ENCODE data around the gene UBE3C.
"Not testable (repeated sequence)": the region's sequence is repeated elsewhere in the genome, so short reads cannot be mapped to it uniquely, and the experiment has no call there.

The UBE3C gene

GRCh38 chr7:157138424-157139110 is at the start of gene UBE3C:
Gene UBE3C (plus strand): TSS chr7:157138926. CDS start chr7:157139273, 347 bp downstream.
- peak; percentile 87 for DNase-seq (ENCODE audit: low read depth in 2 of 2)

DNA sequence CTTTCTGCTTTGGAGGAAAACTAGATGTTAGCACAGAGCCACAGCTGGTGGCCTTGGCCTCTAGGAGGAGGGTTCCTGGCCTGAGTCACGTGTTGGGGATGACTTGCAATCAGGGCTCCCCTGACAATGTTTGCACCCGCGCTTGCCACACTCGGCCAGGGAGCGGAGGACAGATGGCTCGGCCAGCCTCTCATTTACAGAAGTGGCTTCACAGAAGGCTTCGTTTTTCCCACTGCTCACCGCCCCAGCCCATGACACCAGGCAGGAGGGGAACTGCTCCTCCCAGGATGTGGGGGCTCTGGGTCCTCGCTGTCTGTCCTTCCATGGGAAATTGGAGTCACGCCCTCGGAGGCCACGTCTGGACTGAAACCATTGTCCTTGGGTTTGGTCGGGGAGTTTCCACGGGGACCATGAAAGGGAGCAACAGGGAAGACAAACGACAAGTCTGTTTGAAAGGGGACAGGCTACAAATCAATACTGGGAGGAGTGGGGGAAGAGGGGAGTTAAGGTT is 49.6 kb upstream of the UBE3C start:
- no peak for DNase-seq (ENCODE audit: low read depth in 2 of 2)

GRCh38 chr7:157090485-157091165 is 48.1 kb upstream of the UBE3C start:
- no peak for DNase-seq (ENCODE audit: low read depth in 2 of 2)

GRCh38 chr7:157096286-157097055 is 42.3 kb upstream of the UBE3C start:
- DNase-seq (ENCODE audit: low read depth in 2 of 2) = no peak

DNA sequence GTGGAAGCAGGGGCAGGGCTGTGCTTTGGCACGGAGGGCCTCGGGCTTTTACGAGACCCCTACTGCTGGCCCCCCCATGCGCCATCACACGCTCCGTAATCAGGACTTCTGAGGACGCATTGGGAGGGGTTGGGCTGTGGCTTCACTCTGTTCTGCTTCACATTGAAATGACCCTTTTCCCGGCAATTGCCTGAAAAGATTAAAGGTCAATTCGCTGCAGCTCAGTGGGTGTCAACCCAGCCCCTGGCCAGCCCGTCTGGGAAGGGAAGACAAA is 41.7 kb upstream of the UBE3C start:
- DNase-seq (ENCODE audit: low read depth in 2 of 2) = no peak

DNA sequence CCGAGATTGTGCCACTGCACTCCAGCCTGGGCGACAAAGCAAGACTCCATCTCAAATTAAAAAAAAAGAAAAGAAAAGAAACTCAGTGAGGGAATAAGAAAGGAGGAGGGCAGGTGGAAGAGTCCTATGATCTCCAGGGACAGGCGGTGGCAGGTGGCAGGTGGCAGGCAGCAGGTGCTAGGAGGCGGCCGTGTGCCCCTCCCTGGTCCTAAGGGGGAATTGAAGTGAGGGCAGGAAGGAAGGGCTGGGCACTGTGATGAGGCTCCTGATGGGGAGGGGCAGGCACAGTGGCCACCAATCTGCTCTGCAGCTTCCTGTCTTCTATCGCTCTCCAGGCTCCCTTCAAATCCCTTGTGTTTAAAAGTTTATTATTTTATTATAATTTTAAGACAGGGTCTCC is 41.2 kb upstream of the UBE3C start:
- no peak for DNase-seq (ENCODE audit: low read depth in 2 of 2)

DNA sequence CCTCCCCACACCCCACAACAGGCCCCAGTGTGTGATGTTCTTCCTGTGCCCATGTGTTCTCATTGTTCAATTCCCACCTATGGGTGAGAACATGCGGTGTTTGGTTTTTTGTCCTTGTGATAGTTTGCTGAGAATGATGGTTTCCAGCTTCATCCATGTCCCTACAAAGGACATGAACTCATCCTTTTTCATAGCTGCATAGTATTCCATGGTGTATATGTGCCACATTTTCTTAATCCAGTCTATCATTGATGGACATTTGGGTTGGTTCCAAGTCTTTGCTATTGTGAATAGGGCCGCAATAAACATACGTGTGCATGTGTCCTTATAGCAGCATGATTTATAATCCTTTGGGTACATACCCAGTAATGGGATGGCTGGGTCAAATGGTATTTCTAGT is 38.7 kb upstream of the UBE3C start:
- not testable (repeated sequence) for DNase-seq (ENCODE audit: low read depth in 2 of 2)

DNA sequence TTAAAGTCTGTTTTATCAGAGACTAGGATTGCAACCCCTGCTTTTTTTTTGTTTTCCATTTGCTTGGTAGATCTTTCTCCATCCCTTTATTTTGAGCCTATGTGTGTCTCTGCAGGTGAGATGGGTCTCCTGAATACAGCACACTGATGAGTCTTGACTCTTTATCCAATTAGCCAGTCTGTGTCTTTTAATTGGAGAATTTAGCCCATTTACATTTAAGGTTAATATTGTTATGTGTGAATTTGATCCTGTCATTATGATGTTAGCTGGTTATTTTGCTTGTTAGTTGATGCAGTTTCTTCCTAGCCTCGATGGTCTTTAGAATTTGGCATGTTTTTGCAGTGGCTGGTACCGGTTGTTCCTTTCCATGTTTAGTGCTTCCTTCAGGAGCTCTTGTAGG is 35.1 kb upstream of the UBE3C start:
- DNase-seq (ENCODE audit: low read depth in 2 of 2) = not testable (repeated sequence)

DNA sequence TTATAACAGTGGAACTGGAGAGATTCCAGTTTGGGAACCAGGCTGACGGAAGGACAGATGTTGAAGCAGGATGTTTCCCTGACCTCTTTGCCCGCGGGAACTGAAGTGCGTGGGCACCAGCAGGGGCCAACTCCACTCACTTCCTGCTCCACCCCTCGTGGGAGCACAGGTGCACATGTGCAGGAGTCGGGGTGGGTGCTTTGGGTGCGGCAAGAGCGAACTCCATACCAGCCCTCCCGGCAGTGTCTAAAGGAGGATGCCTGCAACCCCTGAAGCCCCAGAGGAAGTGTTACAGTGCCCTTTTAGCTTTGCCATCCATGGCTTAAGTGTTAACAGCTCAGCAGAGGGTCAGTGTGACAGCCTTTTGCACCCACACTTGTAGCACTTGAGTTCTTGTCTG is 27.4 kb upstream of the UBE3C start:
- DNase-seq (ENCODE audit: low read depth in 2 of 2) = no peak

DNA sequence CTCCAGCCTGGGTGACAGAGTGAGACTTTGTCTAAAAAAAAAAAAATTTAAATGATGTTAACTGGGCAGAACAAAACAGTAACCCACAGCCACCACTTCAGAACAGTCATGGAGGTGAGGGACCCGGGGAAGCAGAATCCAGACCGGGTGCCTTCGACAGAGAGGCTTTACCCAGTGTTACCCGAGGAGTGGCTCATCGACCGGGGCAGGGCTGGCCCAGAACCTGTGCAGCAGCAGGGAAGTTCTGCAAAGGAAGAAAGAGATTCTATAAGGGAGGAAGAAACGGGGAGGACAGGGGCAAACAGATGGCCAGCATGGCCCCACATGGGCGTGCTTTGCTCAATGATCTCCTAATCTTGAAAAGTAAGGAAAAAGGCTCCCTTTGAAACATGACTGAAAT is 26.0 kb upstream of the UBE3C start:
- no peak for DNase-seq (ENCODE audit: low read depth in 2 of 2)

- no peak for DNase-seq (ENCODE audit: low read depth in 2 of 2)
Observed at GRCh38 chr7:157113607-157114006, 25.1 kb upstream of the UBE3C start.

DNA sequence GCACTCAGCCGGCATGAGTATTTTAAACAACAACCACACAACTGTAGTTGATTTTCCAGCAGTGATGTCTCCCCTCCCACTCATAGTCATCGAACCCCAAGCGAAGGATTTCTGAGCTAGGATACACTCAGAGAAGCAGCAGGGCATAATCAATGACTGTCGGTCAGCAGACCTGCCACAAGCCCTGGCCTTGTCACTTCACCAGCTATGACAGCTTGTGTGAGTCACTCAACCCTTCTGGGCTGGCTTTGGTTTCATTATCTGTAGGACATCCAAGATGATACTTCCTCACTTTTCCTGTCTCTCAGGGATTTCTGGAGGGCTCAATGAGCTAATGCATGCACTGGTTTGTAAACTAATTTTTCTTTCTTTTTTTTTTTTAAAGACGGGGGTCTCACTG is 22.0 kb upstream of the UBE3C start:
- no peak for DNase-seq (ENCODE audit: low read depth in 2 of 2)

- no peak for DNase-seq (ENCODE audit: low read depth in 2 of 2)
Observed at GRCh38 chr7:157117796-157118195, 20.9 kb upstream of the UBE3C start.

GRCh38 chr7:157120181-157120580 is 18.5 kb upstream of the UBE3C start:
- DNase-seq (ENCODE audit: low read depth in 2 of 2) = no peak

- no peak for DNase-seq (ENCODE audit: low read depth in 2 of 2)
Observed at GRCh38 chr7:157121184-157121715, 17.5 kb upstream of the UBE3C start.

- DNase-seq (ENCODE audit: low read depth in 2 of 2) = no peak
Observed at GRCh38 chr7:157122800-157123495, 15.8 kb upstream of the UBE3C start.

- no peak for DNase-seq (ENCODE audit: low read depth in 2 of 2)
Observed at GRCh38 chr7:157124690-157125089, 14.0 kb upstream of the UBE3C start.

DNA sequence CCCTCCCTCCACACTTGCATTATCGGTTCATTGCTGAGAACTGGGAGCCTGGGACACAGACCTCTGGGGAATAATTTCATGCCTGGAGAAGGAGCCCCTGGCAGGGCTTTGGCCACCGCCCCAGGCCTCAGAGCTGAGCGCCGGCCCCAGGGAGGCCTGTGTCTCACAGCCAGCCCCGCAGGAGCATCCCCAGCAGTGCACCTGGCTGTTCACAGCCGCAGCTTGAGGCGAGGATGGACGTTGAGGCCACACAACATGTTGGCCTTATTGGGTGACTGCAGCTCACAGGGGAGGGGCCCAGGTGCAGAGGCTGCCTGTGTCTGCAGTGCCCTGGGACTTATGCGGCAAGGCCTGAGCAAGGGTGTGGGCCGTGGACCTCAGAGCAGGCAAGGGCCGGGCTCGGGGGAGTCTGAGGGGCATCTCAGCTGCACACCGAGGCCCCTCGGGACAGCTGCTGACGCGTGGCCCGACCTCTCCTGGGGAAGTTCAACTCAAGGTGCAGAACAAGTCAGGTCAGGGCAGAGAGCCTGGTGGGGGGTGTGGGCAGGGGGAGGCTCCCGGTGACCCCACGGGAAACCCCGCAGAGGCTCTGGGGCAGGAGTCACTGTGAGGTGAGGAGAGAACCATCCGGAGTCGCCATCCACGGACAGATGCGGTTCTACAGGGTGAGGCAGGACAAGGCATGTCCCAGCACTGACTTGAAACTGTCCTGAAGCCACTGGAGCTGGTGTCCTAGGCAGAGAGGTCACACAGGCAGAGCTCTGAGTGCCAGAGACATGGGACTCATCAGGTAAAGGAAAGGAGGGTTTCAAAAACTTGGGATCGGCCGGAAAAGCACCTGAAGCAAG is 13.1 kb upstream of the UBE3C start:
- DNase-seq (ENCODE audit: low read depth in 2 of 2) = no peak

- DNase-seq (ENCODE audit: low read depth in 2 of 2) = no peak
Observed at GRCh38 chr7:157126921-157127320, 11.8 kb upstream of the UBE3C start.

GRCh38 chr7:157129200-157129599 is 9.5 kb upstream of the UBE3C start:
- no peak for DNase-seq (ENCODE audit: low read depth in 2 of 2)

DNA sequence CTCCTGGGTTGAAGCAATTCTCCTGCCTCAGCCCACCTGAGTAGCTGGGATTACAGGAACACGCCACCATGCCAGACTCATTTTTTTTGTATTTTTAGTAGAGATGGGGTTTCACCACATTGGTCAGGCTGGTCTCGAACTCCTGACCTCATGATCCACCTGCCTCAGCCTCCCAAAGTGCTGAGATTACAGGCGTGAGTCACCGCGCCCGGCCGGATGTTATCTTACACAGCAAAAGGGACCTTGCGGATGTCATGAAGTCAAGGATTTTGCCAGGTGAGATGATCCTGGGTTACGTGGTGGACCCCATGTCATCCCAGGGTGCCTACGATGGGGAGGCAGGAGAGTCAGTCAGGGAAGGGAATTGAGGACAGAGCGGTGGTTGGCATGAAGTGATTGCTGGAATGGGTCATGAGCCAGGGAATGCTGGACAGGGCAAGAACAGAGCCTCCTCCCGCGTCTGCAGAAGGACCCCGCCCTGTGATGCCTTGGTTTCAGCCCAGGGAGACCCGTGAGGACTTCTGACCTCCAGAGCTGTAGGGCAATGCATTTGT is 8.7 kb upstream of the UBE3C start:
- no peak for DNase-seq (ENCODE audit: low read depth in 2 of 2)

Measured in fibroblast of skin of left quadriceps (primary cell).